ENCODE data around the gene GAMT.
"Not testable (repeated sequence)": the region's sequence is repeated elsewhere in the genome, so short reads cannot be mapped to it uniquely, and the experiment has no call there.

The GAMT gene

GRCh38 chr19:1421958-1422305 is 20.6 kb upstream of the GAMT start:
- Histone ChIP-seq H3K36me3 (peaks cover 79% of the 10 kb centered on the region), H3K4me3 (ENCODE audit: low read depth, low read length) (no peak overlapping the region), H3K9me3 (ENCODE audit: severe bottlenecking) (no peaks in the 10 kb centered on the region), H3K27ac (no peak overlapping the region), H3K27me3 (ENCODE audit: insufficient read depth, low read depth, severe bottlenecking) (no peaks in the 10 kb centered on the region)
- no peak for DNase-seq
- no peak for TF ChIP-seq CTCF (IDR thresholded peaks at IDR 0.05; ENCODE audit: low read depth, low read length)

- no peaks in the 10 kb centered on the region for H3K27me3 ChIP-seq (ENCODE audit: insufficient read depth, low read depth, severe bottlenecking)
- DNase-seq, result no peak
- H3K4me3 ChIP-seq (ENCODE audit: low read depth, low read length), result no peak overlapping the region
- no peak overlapping the region for H3K27ac ChIP-seq
- no peaks in the 10 kb centered on the region for H3K9me3 ChIP-seq (ENCODE audit: severe bottlenecking)
- peaks cover 79% of the 10 kb centered on the region for H3K36me3 ChIP-seq
- no peak for TF ChIP-seq CTCF (IDR thresholded peaks at IDR 0.05; ENCODE audit: low read depth, low read length)
Measured at GRCh38 chr19:1421218-1421957, 20.0 kb upstream of the GAMT start.

- H3K27ac ChIP-seq, result no peak overlapping the region
- H3K4me3 ChIP-seq (ENCODE audit: low read depth, low read length), result no peak overlapping the region
- no peaks in the 10 kb centered on the region for H3K9me3 ChIP-seq (ENCODE audit: severe bottlenecking)
- H3K36me3 ChIP-seq, result peaks cover 79% of the 10 kb centered on the region
- TF ChIP-seq CTCF (IDR thresholded peaks at IDR 0.05; ENCODE audit: low read depth, low read length), result no peak
- no peaks in the 10 kb centered on the region for H3K27me3 ChIP-seq (ENCODE audit: insufficient read depth, low read depth, severe bottlenecking)
- DNase-seq, result no peak
Measured at GRCh38 chr19:1420590-1420989, 19.2 kb upstream of the GAMT start.

GRCh38 chr19:1420085-1420484 is 18.7 kb upstream of the GAMT start:
- H3K9me3 ChIP-seq (ENCODE audit: severe bottlenecking); H3K27me3 ChIP-seq (ENCODE audit: insufficient read depth, low read depth, severe bottlenecking); H3K4me3 ChIP-seq (ENCODE audit: low read depth, low read length); H3K27ac ChIP-seq; DNase-seq: not testable (repeated sequence)
- peaks cover 77% of the 10 kb centered on the region for H3K36me3 ChIP-seq

- Histone ChIP-seq H3K27ac (no peak overlapping the region), H3K9me3 (ENCODE audit: severe bottlenecking) (no peaks in the 10 kb centered on the region), H3K36me3 (peaks cover 72% of the 10 kb centered on the region), H3K27me3 (ENCODE audit: insufficient read depth, low read depth, severe bottlenecking) (no peaks in the 10 kb centered on the region), H3K4me3 (ENCODE audit: low read depth, low read length) (no peak overlapping the region)
- no peak for DNase-seq
- TF ChIP-seq CTCF (IDR thresholded peaks at IDR 0.05; ENCODE audit: low read depth, low read length), result no peak
Measured at GRCh38 chr19:1418951-1419738, 17.8 kb upstream of the GAMT start.

- peaks cover 74% of the 10 kb centered on the region for H3K36me3 ChIP-seq
- no peaks in the 10 kb centered on the region for H3K9me3 ChIP-seq (ENCODE audit: severe bottlenecking)
- TF ChIP-seq CTCF (IDR thresholded peaks at IDR 0.05; ENCODE audit: low read depth, low read length), result no peak
- no peak overlapping the region for H3K4me3 ChIP-seq (ENCODE audit: low read depth, low read length)
- no peaks in the 10 kb centered on the region for H3K27me3 ChIP-seq (ENCODE audit: insufficient read depth, low read depth, severe bottlenecking)
- no peak overlapping the region for H3K27ac ChIP-seq
- no peak for DNase-seq
Measured at GRCh38 chr19:1418496-1418775, 17.1 kb upstream of the GAMT start.

Measured in WERI-Rb-1 (cell line).